Endothelial cell of umbilical vein (primary cell): Measurements from ENCODE around the gene TXNDC17.
A peak's percentile ranks its signal among the peaks of the same experiment; 100 is the strongest.

Experiments used
- EZH2 ChIP-seq: IDR thresholded peaks from 2 replicates; pipeline ENCODE4 v1.6.1; 2012; ENCODE audit warnings: borderline replicate concordance, low read depth, mild to moderate bottlenecking, moderate library complexity, low read length, inconsistent platforms; ENCODE audit not compliant: severe bottlenecking
- FOS ChIP-seq: IDR thresholded peaks from 2 replicates; pipeline ENCODE4 v1.6.1; 2011; ENCODE audit warnings: mild to moderate bottlenecking, low read length, moderate library complexity, borderline replicate concordance; ENCODE audit not compliant: insufficient read depth
- GATA2 ChIP-seq: IDR thresholded peaks from 2 replicates; pipeline ENCODE4 v1.7.0; 2011; ENCODE audit warnings: low read depth, mild to moderate bottlenecking, moderate library complexity, mixed read lengths, low read length; ENCODE audit not compliant: insufficient read length, insufficient read depth
- JUN ChIP-seq: IDR thresholded peaks from 2 replicates; pipeline ENCODE4 v1.6.1; 2011; ENCODE audit warnings: borderline replicate concordance, low read depth; ENCODE audit not compliant: insufficient read length, insufficient read depth
- MYC ChIP-seq: IDR thresholded peaks from one replicate; pipeline ENCODE4 v1.6.1; 2011; ENCODE audit warnings: mild to moderate bottlenecking, low read depth, low read length
- POLR2A ChIP-seq: IDR thresholded peaks from 2 replicates; pipeline ENCODE4 v1.6.1; 2012; ENCODE audit warnings: low read depth, mild to moderate bottlenecking, control low read depth, low read length
- POLR2AphosphoS5 ChIP-seq: IDR thresholded peaks from 2 replicates; pipeline ENCODE4 v1.6.1; 2012; ENCODE audit warnings: low read depth, mild to moderate bottlenecking, control low read depth, low read length, moderate library complexity; ENCODE audit not compliant: insufficient read depth
- TF ChIP-seq, protein P1 (sequence below), 2 donors: IDR thresholded peaks; 1 replicate in 1 of 2; 2 replicates in 1 of 2; pipeline ENCODE4 v1.5.1; 2011; ENCODE audit warnings: low read length in 2 of 2, mild to moderate bottlenecking in 2 of 2, moderate library complexity in 2 of 2, control low read depth in 1 of 2, inconsistent platforms in 1 of 2, low read depth in 1 of 2; ENCODE audit not compliant: insufficient read depth in 1 of 2; ENCODE audit errors: extremely low read depth in 1 of 2
- TF ChIP-seq, protein P2 (sequence below): IDR thresholded peaks from 2 replicates; pipeline ENCODE4 v1.6.1; 2011; ENCODE audit not compliant: insufficient read depth, insufficient read length

- no peak for TF ChIP-seq POLR2AphosphoS5
- TF ChIP-seq, protein P1, sequence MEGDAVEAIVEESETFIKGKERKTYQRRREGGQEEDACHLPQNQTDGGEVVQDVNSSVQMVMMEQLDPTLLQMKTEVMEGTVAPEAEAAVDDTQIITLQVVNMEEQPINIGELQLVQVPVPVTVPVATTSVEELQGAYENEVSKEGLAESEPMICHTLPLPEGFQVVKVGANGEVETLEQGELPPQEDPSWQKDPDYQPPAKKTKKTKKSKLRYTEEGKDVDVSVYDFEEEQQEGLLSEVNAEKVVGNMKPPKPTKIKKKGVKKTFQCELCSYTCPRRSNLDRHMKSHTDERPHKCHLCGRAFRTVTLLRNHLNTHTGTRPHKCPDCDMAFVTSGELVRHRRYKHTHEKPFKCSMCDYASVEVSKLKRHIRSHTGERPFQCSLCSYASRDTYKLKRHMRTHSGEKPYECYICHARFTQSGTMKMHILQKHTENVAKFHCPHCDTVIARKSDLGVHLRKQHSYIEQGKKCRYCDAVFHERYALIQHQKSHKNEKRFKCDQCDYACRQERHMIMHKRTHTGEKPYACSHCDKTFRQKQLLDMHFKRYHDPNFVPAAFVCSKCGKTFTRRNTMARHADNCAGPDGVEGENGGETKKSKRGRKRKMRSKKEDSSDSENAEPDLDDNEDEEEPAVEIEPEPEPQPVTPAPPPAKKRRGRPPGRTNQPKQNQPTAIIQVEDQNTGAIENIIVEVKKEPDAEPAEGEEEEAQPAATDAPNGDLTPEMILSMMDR (IDR thresholded peaks at IDR 0.05; ENCODE audit: extremely low read depth in 1 of 2, insufficient read depth in 1 of 2, low read depth in 1 of 2, low read length in 2 of 2), result no peak
- TF ChIP-seq, protein P2, sequence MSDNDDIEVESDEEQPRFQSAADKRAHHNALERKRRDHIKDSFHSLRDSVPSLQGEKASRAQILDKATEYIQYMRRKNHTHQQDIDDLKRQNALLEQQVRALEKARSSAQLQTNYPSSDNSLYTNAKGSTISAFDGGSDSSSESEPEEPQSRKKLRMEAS, result no peak
- no peak for TF ChIP-seq EZH2
- peak; percentile 9 for TF ChIP-seq POLR2A
- TF ChIP-seq GATA2, result no peak
- no peak for TF ChIP-seq JUN
- TF ChIP-seq FOS, result no peak
- TF ChIP-seq MYC, result no peak
Observed at GRCh38 chr17:6641247-6641863, 495 bp downstream of the TXNDC17 start.
